SK-N-SH (cell line): ENCODE results near the gene C20orf204. TPM values are rescaled to one million over a fixed set of nuclear protein-coding genes. Genes with fewer than 3 reads are reported as not detected.

ENCODE experiments used
- CTCF ChIA-PET: fragments of 300-600, 350-600 bp; formaldehyde crosslinking; extraction: SDS; loops from one replicate; lab custom pipeline; 2021; lab: Yijun Ruan, JAX
- POLR2A ChIA-PET: fragments of 350-600 bp; sonication (Branson Sonifier 250); formaldehyde crosslinking; extraction: SDS; loops from one replicate; lab custom pipeline; 2020; ENCODE audit warnings: antibody characterized with exemption, inconsistent platforms; lab: Yijun Ruan, JAX
- DNase-seq: peaks from one replicate; pipeline ENCODE4 v3.0.0; 2012
- H2AFZ ChIP-seq: fragments of 200-600 bp; sonication (generic); 2 replicates; pipeline ENCODE4 v1.8.1; 2016; ENCODE audit warnings: antibody characterized with exemption, mild to moderate bottlenecking, low read depth
- H3F3A ChIP-seq: fragments of 200-600 bp; sonication (generic); replicated peaks from 2 replicates; pipeline ENCODE3; 2016; ENCODE audit warnings: antibody characterized with exemption, mild to moderate bottlenecking; ENCODE audit not compliant: insufficient read depth
- H3K27ac ChIP-seq, 2 experiments: fragments of 200-500 bp in 1 of 2; fragments of 200-600 bp in 1 of 2; sonication (Bioruptor generic) in 1 of 2; sonication (generic), shearing (Covaris generic) in 1 of 2; 2 replicates each; pipeline versions ENCODE4 v1.5.1 to v1.6.1; 2014 to 2016; ENCODE audit warnings: low read depth in 2 of 2, inconsistent platforms in 1 of 2, low read length in 1 of 2, mild to moderate bottlenecking in 1 of 2, mixed read lengths in 1 of 2
- H3K27me3 ChIP-seq: fragments of 200-600 bp; sonication (generic), shearing (Covaris generic); 2 replicates; pipeline ENCODE4 v1.6.1; 2016; ENCODE audit warnings: mixed run types; ENCODE audit not compliant: insufficient read depth
- H3K36me3 ChIP-seq, 2 experiments: fragments of 200-500 bp in 1 of 2; fragments of 200-600 bp in 1 of 2; sonication (Bioruptor generic) in 1 of 2; sonication (generic) in 1 of 2; replicated peaks in 1 of 2; 2 replicates each; pipeline versions ENCODE3 to v1.5.1; 2014 to 2016; ENCODE audit warnings: low read length in 1 of 2, mild to moderate bottlenecking in 1 of 2; ENCODE audit not compliant: insufficient read depth in 2 of 2, control insufficient read depth in 1 of 2
- H3K4me1 ChIP-seq, 2 experiments: fragments of 200-500 bp in 1 of 2; fragments of 200-600 bp in 1 of 2; sonication (Bioruptor generic) in 1 of 2; sonication (generic), shearing (Covaris generic) in 1 of 2; 2 replicates each; pipeline versions ENCODE4 v1.5.1 to v1.6.1; 2014 to 2016; ENCODE audit warnings: low read depth in 1 of 2, low read length in 1 of 2, mixed run types in 1 of 2; ENCODE audit not compliant: insufficient read depth in 2 of 2, control insufficient read depth in 1 of 2
- H3K4me2 ChIP-seq: fragments of 200-600 bp; sonication (generic), shearing (Covaris generic); 2 replicates; pipeline ENCODE4 v1.6.1; 2017; ENCODE audit warnings: mixed run types
- H3K4me3 ChIP-seq, 2 experiments: fragments of 200-500 bp in 1 of 2; fragments of 200-600 bp in 1 of 2; sonication (Bioruptor generic) in 1 of 2; sonication (generic), shearing (Covaris generic) in 1 of 2; 2 replicates each; pipeline versions ENCODE4 v1.5.1 to v1.8.1; 2014 to 2016; ENCODE audit warnings: low read depth in 2 of 2, inconsistent platforms in 1 of 2, low read length in 1 of 2, mild to moderate bottlenecking in 1 of 2, mixed read lengths in 1 of 2, moderate library complexity in 1 of 2
- H3K79me2 ChIP-seq: fragments of 200-600 bp; sonication (generic); 2 replicates; pipeline ENCODE4 v1.8.1; 2017; ENCODE audit warnings: mild to moderate bottlenecking; ENCODE audit not compliant: insufficient read depth
- H3K9ac ChIP-seq: fragments of 200-600 bp; sonication (generic); 2 replicates; pipeline ENCODE4 v1.6.1; 2017; ENCODE audit warnings: mixed run types
- H3K9me2 ChIP-seq: fragments of 200-600 bp; sonication (generic); 2 replicates; pipeline ENCODE4 v1.6.1; 2017; ENCODE audit warnings: mixed run types
- H3K9me3 ChIP-seq: fragments of 200-600 bp; sonication (generic); 2 replicates; pipeline ENCODE4 v1.6.1; 2017; ENCODE audit warnings: mixed run types, mild to moderate bottlenecking, moderate library complexity
- H4K20me1 ChIP-seq: fragments of 200-600 bp; sonication (generic); 2 replicates; pipeline ENCODE4 v1.6.1; 2017; ENCODE audit warnings: mild to moderate bottlenecking, mixed run types; ENCODE audit not compliant: insufficient read depth
- CTCF ChIP-seq: fragments of 200-600 bp; sonication (generic); IDR thresholded peaks from 2 replicates; pipeline ENCODE4 v1.6.1; 2017; ENCODE audit warnings: antibody characterized with exemption, mild to moderate bottlenecking, moderate library complexity
- EP300 ChIP-seq, 2 experiments: IDR thresholded peaks; 2 replicates each; pipeline versions ENCODE4 v1.4.0 to v1.6.1; 2012; ENCODE audit warnings: borderline replicate concordance in 1 of 2, low read depth in 1 of 2, low read length in 1 of 2
- EZH2phosphoT487 ChIP-seq: fragments of 200-600 bp; sonication (generic); IDR thresholded peaks from 2 replicates; pipeline ENCODE4 v1.6.1; 2017; ENCODE audit warnings: low read depth, mixed run types, mild to moderate bottlenecking, antibody characterized with exemption, moderate library complexity, borderline replicate concordance
- IRF3 ChIP-seq: fragments of 150-350 bp; IDR thresholded peaks from 2 replicates; pipeline ENCODE4 v1.6.1; 2016; ENCODE audit warnings: mild to moderate bottlenecking, low read depth, low read length
- MAX ChIP-seq: IDR thresholded peaks from 2 replicates; pipeline ENCODE4 v1.4.0; 2012; ENCODE audit warnings: low read depth
- MXI1 ChIP-seq: IDR thresholded peaks from 2 replicates; pipeline ENCODE4 v1.6.1; 2012; ENCODE audit warnings: mild to moderate bottlenecking, low read depth, low read length, improper control_type of control experiment
- POLR2AphosphoS5 ChIP-seq: IDR thresholded peaks from 2 replicates; pipeline ENCODE4 v1.6.1; 2012; ENCODE audit warnings: low read depth, low read length
- RFX5 ChIP-seq: IDR thresholded peaks from 2 replicates; pipeline ENCODE4 v1.6.1; 2012; ENCODE audit warnings: mild to moderate bottlenecking, improper control_type of control experiment, low read length
- SIN3A ChIP-seq: IDR thresholded peaks from 2 replicates; pipeline ENCODE4 v1.6.1; 2012; ENCODE audit warnings: low read depth, mild to moderate bottlenecking, low read length, moderate library complexity, borderline replicate concordance
- TCF12 ChIP-seq: IDR thresholded peaks from 2 replicates; pipeline ENCODE4 v1.4.0; 2012
- WGBS: methylation state at CpG from one replicate; pipeline ENCODE4 v1.1.6; 2017; ENCODE audit warnings: low lambda C conversion rate; 5-methylcytosine and 5-hydroxymethylcytosine counted together
- polyA plus RNA-seq, 3 experiments: library from polyadenylated mRNA; depleted of rRNA; stranded (reverse); fragments of >200 nt; gene quantifications; 2 replicates each; pipeline ENCODE4 v1.2.3, GENCODE V29; 2012

Gene C20orf204
- polyA plus RNA-seq, 1 of the 3 experiments (the other 2 are of a cell fraction), result 0.21 TPM

GRCh38 chr20:64064145-64064698 lies 28.2 kb downstream of the C20orf204 start (continued):
- no peak for TF ChIP-seq CTCF

- CTCF ChIA-PET, result interaction anchor here (1.2 to 2.3 kb wide), 2 partner anchors 16 to 27 kb away, joined by 3 to 12 read pairs; no protein-coding TSS in a partner anchor
Observed at GRCh38 chr20:64065062-64065973, 29.3 kb downstream of the C20orf204 start.

More at GRCh38 chr20:64065062-64065973, 29.3 kb downstream of the C20orf204 start:
- no peak overlapping the region for H3K9ac ChIP-seq
- peaks cover 15% of the 10 kb centered on the region; the same call in 1 of the 2 replicates for H3K79me2 ChIP-seq
- peaks cover 4% of the 10 kb centered on the region for H3F3A ChIP-seq
- peaks cover 14 to 21% of the 10 kb centered on the region in 2 experiments; a peak in 2 of 4 replicates for H3K4me1 ChIP-seq
- 85% methylated on average over 20 of the region's 27 CpGs for WGBS
- H3K27ac ChIP-seq, result no peak overlapping the region
- no peaks in the 10 kb centered on the region for H3K36me3 ChIP-seq
- H3K9me3 ChIP-seq, result no peaks in the 10 kb centered on the region
- POLR2A ChIA-PET, result no interaction called here
- H3K4me3 ChIP-seq, result no peak overlapping the region
- H4K20me1 ChIP-seq, result no peaks in the 10 kb centered on the region
- DNase-seq, result no peak
- H2AFZ ChIP-seq, result no peak overlapping the region
- TF ChIP-seq MXI1 (no peak), EP300 (IDR thresholded peaks at IDR 0.05; ENCODE audit: borderline replicate concordance in 1 of 2, low read depth in 1 of 2, low read length in 1 of 2) (no peak), TCF12 (no peak), RFX5 (no peak), SIN3A (no peak), MAX (no peak), POLR2AphosphoS5 (no peak), EZH2phosphoT487 (no peak), IRF3 (no peak)
- no peaks in the 10 kb centered on the region for H3K27me3 ChIP-seq
- H3K9me2 ChIP-seq, result no peaks in the 10 kb centered on the region
- H3K4me2 ChIP-seq, result peak overlapping the region; percentile 96; the same call in 1 of the 2 replicates
